ENCODE measurements around the gene C10orf90.

C10orf90 gene

DNA sequence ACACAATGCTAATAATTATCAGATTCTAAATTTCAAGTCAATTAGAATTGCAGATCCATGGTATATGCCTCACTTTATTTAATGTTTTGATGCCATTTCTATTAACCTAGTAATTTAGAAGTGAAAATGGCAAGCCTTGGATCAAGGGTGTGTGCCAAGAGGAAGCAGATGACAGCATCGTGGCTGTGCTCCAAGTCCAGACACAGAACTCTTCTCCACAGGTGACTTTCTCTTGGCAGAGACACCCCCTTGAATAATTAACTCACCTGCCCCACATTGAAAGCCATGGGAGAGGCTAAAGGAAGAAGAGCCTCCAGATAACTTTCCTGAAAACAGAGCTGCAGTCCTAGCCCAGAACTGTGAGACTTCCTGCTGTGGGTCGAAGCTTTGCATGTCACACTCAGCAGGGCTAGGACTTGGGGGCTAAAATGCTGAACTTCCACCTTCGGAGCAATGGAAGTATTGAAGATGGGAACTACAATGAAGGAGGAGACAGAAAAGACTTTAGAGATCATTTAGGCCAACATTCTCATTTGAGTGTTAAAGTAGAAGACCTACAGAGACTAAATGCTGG lies 996 bp upstream of the C10orf90 start:
- no peak for DNase-seq

DNA sequence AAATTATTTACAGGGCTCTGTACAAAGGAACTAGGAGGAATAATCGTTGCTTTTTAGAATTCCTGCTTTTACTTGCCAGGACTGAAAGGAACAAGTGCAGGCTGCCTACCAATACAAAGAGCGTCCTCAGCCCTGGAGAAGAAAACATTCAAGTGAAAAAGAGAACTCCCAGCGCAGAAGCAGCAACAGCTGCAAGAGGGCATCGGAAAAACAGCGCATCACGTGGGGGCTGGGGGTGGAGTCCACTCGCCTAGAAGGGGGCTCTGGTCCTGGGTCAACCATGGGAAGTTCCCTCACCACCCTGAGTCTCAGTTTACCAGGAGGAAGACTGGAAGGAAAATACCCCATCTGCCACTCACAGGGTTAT lies 385 bp upstream of the C10orf90 start:
- no peak for DNase-seq

DNA sequence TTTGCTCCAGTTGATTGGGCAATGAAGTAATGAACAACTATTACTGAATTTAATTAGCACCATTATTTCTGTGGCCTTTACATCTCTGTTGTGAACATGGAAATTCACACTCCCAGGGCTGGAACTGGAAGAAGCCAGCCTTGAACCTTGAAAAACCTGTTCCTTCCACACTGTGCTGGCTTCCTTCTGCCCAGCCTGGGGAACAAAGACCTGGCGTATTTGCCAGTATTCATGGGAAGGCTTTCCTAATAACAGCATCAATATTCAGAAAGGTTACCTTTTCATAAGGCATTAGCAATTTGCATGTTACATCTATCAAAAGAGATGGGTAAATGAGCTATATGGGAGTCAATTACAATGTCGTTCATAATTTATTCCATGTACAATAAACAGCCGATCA lies 1.3 kb downstream of the C10orf90 start:
- DNase-seq, result no peak

DNA sequence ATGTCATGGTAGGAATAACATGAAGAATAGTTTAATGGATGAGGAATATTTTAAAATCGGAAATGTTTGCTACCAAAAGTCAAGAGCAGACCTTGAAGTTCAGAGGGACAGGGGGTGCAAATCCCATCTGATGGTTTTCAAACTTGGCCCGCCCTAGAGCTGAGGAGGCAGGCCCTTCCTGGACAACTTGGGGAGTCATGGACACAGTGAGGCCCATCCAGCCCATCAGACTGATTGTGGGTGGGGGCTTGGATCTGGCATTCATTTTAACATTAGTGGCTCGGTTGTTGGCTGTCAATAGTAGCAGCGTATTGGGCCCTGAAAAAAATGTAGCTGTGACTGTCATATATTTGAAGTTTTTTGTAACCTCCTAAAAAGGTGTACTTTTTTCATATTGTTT lies 2.0 kb downstream of the C10orf90 start:
- DNase-seq, result no peak

DNA sequence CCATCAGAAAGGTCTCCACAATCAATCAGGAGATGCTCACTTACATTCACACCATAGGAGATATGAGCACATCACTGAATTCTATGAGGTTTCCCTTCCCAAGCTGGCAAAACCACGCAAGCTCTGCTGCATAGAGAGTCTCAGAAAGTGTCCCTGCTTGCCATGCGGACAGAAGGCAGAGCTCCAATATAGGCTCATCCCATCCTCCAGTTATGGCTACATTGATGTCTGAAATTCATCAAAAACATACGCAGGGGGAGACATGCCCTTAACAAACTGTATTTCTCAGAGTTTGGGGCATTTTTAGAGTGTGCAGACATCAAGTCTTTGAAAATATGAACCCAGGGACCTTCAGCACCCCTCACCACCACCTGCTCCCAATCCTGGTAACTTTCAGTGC lies 2.9 kb downstream of the C10orf90 start:
- DNase-seq, result no peak

DNA sequence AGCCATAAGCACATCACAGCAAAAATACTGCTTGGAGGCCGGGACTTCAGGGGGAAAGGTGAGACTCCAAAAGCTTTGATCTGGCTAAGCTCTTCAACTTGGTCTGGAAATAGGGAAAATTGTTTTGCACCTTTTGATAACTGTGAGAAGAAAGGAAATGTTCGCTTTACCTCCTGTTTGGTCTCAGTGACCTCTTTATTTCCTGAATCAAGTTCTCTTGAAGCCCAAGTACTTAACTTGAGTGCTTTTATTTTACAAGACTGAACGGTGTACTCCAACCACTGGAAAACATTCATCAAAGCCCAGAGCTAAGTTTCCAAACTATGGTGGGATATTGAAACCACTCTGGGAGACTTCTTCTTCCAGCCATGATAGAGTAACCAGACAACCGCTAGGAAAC lies 5.3 kb downstream of the C10orf90 start:
- no peak for DNase-seq

DNA sequence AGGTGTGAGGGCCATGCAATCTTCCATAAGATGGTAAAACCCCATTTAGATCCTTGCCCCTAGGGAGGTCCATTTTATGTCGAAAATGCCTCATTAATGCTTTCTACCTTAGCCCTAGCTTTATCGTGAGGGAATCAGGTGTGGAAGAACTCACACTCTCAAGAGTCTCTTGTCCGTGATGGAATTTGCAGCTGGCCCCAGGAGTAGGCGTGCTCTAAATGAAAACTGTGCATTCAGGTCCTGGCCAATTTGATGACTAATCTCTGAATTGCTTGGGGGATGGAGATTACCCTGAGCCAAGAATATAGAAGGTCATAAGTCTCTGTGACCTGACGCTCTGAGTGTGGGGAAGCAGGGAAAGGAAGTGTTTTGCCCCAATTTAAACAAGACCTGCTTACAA lies 6.6 kb downstream of the C10orf90 start:
- no peak for DNase-seq

DNA sequence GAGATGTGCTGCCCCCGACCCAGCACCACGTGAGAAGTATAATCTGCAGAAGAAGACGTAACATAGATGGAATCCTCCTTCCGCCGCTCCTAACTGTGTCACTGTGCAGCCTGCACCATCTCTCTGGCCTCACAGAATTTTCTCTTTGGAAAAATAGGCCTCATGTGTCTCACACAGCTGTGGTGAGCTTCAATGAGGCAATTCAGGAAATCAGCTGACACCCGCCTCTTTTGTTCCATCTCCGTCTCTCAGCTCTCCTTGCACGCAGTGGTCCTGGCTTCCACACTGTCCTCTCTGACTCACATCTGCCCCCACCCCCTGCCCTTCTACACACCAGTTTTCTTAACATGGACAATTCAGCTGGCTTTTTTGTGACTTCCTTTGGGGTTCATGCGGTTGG lies 7.2 kb downstream of the C10orf90 start:
- peak; percentile 15 to 18 for DNase-seq

DNA sequence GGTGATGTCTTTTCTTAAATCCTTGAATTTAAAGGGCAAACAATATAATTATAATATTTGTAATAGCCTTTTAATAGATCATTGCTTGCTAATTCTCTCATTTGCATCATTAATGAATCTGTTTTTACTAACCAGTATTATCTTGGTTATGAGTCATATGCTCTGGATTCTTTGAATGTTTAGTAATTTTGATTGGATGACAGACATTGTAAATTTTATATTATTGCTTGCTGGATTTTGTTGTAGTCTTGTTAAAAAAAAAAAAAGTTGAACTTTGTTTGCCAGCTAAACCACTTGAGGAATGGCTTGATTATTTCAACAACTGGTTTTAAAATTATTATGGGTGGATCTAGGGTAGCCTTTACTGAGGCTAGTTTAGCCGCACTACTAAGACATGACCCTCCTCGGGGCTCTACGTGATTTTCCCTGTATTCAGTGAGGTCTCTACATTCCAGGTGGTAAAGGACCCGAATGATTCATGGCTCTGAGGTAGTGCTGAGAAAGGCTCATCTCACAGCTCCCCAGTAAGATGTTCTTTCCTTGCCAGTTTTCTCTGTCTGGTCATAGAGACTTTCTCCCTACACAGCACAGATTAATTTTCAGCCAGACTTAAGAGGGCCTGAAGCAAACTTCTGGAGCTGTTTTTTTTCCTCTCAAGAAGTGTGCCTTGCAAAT lies 8.5 kb downstream of the C10orf90 start:
- DNase-seq, result no peak

DNA sequence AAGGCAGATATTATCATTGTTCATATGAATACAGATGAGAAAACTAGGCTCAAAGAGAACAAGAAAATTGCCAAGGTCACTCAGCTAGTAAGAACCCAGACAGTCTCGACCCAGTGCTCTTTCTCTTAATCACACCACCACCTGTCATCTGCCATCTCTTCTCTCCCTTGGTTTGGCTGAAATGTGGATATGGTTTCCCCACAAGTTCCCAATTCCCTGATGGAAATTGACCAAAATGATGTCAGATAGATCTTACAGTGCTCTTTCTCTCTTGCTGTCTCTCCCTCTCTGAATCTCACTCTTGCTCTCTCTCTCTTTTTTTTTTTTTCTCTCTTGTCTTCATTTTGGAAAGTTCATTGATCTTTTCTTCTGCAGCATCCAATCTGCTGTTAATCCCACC lies 9.1 kb downstream of the C10orf90 start:
- DNase-seq, result no peak

DNA sequence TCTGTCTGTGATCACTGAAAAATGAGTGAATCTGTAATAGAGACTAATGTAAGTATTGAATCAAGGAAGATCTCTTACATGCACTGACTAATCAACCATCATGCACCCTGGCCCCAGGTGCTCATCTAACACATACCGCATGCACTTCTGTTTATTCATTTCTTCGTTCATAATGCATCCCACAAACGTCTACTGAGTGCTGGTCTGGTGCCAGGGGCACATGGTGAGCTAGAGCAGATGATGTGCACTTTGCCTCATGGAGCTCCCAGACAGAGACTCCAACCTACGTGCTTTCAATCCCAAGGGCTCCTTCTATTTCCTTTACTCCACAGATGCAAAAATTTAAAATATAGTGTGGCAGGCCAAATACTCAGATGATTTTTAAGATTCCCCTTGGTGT lies 10.7 kb downstream of the C10orf90 start:
- DNase-seq, result no peak

DNA sequence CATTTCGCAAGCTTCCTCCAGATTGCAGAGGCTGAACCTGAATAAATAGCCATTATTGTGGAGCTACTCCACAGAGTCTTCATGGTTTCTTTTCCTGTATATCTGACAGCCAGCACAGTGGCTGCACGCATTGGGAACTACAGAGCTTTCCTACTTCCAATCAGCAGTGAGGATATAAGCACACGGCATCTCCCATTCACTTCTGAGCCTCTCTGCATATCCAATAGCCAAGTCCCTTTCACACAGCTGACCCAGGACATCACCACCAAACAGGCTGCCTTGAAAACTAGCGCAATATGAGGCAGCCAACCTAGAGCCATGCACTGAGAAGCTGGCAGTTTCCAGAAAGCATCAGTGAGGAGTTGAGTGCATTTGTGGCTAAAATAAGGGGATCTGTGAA lies 11.6 kb downstream of the C10orf90 start:
- no peak for DNase-seq

DNA sequence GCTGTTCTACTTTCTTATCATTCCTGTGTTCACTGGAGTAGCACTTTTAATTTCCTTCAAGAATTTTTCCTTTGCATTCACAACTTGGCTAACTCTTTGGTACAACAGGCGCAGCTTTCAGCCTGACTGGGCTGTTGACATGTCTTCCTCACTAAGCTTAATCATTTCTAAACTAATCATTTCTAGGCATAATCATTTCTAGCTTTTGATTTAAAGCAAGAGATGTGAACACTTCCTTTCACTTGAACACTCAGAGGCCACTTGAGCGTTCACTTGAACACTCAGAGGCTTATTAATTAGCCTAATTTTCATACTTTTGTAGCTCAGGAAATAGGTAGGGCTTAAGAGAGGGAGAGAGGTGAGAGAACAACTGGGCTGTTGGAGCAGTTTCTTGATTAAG lies 15.9 kb downstream of the C10orf90 start:
- no peak for DNase-seq

DNA sequence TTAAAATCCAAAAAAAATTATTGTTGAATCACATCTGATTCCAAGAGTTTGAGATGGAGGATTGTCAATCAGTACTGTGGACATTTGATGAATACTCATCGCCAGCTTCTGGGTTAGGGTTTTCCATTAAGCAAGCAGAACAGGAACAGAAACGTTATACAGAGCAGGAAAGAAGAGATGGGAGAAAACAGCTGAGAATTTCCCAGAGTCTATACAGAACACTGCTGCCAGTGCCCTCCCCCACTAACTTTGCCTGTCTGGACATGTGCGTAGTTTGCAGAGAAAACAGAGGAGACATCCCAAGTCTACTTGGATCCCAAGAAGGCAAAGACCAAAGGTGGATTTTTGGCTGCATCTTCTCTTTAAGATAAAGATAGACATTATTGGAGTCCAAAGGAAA lies 19.0 kb downstream of the C10orf90 start:
- DNase-seq, result no peak

DNA sequence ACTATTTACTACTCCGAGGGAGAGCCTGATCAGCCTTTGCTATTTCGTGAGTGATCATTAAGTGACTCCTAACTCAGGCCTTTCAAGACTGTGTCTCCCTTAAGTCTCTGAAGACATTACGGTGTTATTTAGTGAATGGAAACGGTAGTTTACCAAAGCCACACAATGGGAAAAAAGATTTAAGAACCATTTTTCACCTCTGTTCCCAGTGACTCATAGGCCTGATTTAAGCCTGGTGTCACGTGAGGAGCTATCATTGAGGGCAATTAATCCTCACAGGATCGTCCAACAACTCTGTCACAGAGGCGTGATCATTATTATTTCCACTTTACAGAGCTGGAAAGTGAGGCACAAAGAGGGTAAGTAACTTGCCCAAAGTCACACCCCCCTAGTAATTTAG lies 20.3 kb downstream of the C10orf90 start:
- DNase-seq, result no peak

DNA sequence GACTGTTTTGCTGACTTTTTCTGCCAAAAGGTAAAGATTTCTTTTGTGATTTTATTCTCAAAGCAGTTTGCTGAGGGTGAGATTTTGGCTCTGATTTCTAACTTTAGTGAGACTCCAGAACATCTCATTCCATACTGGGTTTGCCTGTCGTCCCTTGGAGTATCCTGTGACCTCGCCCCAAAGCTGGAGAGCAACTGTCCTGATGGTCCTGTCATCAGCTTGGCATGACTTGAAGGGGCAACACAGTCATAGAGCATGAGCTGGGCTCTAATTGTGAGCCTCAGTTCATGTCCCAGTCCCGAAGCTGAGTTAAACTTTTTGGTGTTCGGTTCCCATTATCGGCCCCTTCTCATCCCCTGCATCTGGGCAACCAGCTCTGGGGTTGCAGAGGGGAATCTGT lies 23.4 kb downstream of the C10orf90 start:
- DNase-seq, result no peak

DNA sequence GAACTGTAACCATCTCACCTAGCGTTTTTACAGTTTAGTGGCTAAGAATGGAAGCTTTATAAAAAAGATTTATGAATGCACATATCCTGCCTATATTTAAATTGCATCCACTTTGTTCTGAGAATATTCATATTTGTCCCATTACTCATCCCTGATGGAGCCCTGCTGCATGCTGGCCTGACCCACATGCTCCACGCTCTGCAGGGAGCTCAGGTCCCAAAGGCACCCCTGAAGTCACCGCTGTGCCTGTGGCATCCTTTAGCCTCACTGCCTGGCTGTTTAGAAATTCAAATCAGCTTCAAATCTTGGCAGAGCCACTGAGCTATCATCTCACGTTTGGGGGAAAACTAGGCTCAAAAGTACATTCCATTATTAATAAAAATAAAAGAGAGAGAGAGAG lies 24.4 kb downstream of the C10orf90 start:
- no peak for DNase-seq

DNA sequence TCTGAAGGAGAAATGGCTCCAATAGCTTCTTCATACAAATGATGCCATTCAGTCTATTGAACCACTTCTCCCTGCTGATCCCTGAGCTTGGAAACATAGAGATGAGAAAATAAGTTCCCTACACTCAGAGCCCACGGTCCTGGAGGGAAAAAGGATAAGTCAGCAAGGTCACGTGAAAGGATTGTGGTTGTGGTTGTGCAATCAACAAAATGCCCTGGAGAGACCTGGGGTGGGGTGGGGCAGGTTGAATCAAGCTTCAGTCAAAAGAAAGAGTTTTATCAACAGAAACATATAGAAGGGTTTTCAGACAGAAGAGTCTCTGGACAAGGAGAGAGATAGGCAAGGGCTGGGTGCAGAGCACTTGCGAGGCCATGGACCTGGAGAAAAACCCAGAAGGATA lies 30.1 kb downstream of the C10orf90 start:
- DNase-seq, result no peak

DNA sequence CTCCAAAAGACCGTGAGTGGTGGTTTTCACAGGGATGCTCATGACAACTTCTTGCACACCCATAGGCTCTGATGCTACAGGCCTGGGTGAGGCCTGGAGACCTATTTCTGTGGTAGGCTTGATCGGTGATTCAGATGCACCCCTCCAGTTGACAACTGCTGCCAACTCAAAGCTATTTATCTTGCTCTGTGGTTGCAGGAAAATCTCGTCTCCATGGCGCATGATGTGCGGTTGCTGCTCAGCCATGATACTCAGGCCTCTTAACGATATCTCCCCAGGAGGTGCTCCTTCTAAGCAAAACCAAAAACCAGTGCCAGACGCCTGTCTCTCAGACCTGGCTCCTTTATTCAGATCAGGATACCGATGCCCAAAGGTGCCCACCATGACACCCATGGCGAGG lies 31.4 kb downstream of the C10orf90 start:
- DNase-seq, result no peak

DNA sequence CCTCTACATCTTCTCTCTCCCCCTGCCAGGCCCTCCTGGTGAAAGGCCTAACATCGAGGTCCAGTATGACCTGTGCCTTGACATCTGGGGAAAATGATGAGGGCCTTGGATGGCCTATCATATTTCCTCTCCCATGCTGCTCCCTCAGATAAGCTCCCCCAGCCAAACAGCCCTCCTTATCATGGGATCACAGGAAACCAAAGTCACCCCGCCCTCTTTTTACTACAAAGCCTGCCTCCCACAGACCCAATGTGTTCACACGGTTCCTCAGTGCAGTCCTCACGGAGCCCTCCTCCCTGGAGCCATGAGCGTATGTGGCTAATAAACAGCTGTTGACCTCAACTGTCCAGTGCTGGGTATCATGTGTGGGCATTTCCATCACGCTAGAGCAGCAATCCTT lies 32.0 kb downstream of the C10orf90 start:
- DNase-seq, result no peak

DNA sequence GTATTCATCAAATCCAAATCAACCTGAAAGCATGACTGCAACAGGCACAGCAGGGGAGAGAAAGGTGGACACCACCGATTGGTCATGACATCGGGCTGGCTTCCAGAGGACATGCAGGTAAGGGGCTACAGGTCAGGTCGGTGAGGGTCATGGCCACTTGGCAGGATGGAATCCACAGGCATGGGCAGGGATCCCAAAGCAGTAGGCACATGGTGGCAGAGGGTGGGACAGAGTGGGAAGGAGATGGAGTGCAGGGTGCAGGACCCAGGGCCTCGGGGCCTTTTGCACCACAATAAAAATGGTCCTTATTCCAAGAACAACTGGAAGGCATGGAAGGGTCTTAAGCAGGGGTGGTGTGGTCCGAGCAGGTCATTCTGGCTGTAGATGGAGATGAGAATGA lies 33.0 kb downstream of the C10orf90 start:
- no peak for DNase-seq

DNA sequence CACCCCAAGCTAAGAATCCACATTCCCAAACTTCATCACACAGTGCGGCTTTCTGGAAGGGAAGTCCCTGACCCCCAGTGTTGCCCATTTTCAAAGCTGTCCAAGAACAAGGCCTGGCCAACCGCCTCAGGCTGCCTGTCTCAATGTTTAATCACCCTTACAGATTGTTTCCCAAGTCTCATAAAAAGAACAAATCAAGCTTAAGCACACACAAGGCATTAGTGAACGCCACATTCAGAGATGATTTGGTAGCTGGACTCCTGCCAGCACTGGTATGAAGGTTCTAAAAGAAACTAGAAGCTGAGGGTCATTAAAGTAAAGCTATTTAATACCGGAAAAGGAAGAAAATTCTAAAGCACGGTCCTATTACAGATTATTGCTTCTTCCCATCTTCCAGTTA lies 35.6 kb downstream of the C10orf90 start:
- DNase-seq, result no peak

DNA sequence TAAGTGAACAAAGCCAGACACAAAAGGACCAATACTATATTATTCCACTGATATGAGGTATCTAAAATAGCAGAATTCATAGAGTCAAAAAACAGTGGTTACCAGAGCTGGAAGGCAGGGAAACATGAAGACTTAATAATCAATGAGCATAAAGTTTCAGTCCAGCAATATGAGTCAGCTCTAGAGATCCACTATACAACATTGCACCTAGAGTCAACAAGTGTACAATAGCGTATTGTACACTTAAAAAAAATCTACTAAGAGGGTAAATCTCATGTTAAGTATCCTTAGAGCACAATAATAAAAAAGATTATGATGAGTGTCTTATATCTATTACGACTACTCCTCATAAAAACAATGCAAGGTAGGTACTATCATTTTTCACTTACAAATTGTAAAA lies 36.1 kb downstream of the C10orf90 start:
- no peak for DNase-seq

DNA sequence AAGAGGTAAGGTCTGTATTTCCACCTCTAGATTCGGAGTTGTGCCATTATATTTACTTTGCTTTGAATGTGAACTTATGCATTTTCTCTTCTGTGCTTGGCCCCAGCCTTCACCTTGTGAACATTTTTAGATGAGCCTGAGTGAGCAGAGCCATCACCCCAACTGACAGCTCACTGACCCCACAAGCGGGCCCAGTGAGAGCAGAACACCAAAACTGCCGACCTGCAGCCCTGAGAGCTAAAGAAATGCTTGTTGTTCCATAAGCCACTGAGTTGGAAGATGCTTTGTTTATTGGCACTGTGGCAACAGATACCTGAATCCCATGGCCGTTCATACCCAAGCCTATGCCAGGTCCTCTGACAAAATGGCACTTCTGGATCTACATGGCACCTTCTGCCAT lies 37.8 kb downstream of the C10orf90 start:
- DNase-seq, result no peak

DNA sequence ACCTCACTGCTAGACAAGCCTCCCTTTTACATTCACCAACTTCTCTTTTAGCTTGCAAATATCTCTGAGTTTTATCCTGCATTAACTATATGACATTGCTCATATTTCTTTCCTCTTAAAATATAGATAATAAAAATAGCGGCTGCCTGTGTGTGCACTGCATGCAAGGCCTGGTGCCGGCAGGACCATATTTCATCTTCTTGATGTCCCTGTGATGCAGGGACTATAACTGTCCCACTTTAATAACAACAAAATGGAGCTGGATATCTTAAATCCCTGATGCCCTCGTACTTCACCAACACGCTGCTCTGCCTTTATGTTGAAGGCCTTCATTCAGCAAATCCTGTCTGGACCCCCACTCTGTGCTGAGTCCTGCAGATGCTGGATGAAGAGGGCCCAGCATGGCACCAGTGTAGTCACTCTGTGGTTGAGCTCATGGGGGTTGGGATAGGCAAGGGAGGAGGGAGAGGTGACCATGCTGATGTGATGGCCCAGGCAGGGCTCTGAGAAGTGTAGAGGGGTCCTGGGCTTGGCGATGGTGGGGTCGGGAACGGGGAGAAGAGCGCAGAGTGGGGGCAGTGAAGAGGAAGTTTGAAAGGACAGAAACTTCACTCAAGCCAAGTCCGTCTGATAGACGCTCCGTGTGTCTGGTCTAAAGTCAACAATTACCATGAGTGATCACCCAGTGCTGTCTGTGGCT lies 40.4 kb downstream of the C10orf90 start:
- no peak for DNase-seq
